HG02763 (cell line): ENCODE measurements around the gene CC2D2B.

Source experiments
- ATAC-seq: cut with Tn5 transposase; IDR thresholded peaks from one replicate; pipeline ENCODE4 v1.9.1; 2021; ENCODE audit warnings: mild to moderate bottlenecking, moderate library complexity; ENCODE audit not compliant: unreplicated experiment

The CC2D2B gene

DNA sequence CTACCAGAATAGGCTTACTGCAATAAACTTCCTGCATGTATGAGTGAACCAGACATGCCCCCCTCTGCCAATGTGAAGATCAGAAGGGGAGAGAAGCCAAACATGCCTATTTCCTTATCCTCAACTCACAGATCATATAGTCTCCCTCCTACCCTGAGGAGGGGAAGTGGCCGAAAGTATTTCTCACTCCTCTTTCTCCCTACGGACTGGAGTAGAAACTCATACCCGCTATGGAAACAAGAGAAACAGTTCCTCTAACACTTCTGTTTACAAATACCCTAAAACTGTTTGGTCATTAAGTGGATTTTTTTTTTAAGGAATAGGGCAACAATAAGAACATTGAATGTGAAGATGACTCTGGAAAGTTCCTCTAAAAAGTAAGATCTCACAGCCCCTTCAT lies 167.0 kb downstream of the CC2D2B start:
- no peak for ATAC-seq

DNA sequence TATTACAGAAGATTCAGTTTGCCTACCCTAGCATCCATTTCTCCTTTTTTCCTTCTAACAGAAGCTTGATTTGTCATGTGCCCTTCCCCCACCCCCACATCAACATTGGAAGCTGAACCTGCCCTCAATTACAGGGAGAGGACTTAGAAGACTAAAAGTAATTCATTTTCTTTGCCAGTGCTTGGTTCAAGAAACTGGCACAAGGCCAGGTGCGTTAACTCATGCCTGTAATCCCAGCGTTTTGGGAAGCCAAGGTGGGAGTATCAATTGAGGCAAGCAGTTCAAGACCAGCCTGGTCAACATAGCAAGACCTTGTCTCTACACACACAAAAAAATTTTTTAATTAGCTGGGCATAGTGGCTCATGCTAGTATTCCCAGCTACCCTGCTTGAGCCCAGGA lies 168.2 kb downstream of the CC2D2B start:
- ATAC-seq, result no peak

DNA sequence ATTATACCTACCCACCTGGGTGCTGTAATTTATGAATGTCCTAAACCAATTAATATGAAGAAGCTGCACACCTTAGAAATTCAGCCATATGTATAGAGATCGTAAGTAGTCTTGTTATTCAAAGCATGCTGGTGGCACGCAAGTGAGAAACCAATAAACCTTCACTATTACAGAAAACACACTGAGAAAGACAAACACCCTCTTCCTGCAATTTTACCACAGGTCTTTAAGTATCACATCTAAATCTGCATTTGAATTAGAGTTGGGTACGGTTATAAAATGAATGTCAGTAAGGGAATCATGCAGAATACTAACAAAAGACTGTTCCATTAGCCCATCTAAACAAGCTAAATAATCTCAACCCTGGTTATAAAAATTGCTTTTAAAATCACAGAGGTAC lies 169.4 kb downstream of the CC2D2B start:
- no peak for ATAC-seq

DNA sequence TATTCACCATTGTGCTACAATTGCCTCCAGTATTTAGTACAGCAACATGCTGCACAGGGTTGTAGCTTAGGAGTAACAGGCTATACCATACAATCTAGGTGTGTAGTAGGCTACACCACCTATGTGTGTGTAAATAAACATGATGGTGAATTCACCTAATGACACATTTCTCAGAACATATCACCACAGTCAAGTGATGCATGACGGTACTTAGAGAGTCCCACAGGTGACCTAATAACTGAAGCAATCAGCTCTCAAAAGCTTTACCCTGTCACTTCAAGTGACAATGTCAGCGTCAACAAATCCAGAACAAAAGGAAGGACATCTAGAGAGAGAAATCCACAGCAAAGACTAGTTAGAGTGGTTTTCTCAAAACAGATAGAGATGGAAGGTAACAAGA lies 174.4 kb downstream of the CC2D2B start:
- ATAC-seq, result no peak
